Endothelial cell of umbilical vein (primary cell): ENCODE results near the gene CCNG2. TPM values are rescaled to one million over a fixed set of nuclear protein-coding genes. Genes with fewer than 3 reads are reported as not detected.

Experiments used
- BruUV-seq: library from RNA; stranded (reverse); fragments of 400-500 nt; replicated peaks from 2 replicates; lab custom pipeline; 2021; lab: Mats Ljungman, UMichigan
- CTCF ChIA-PET: fragments of 300-600, 350-600 bp; sonication (Branson Sonifier 250); formaldehyde crosslinking; loops from one replicate; lab custom pipeline; 2021; ENCODE audit warnings: antibody characterized with exemption, inconsistent platforms; lab: Charles Lee
- POLR2A ChIA-PET: fragments of 300-600, 350-600 bp; sonication (Branson Sonifier 250); formaldehyde crosslinking; loops from one replicate; lab custom pipeline; 2021; ENCODE audit warnings: antibody characterized with exemption, inconsistent platforms; lab: Charles Lee
- DNase-seq: peaks from one replicate; pipeline ENCODE4 v3.0.0-alpha.2; 2011; ENCODE audit warnings: low read depth, low spot score
- FAIRE-seq: peaks from 2 replicates; lab custom pipeline; 2011; peaks lifted over from hg19 to GRCh38; lab: Jason Lieb, UNC
- H2AFZ ChIP-seq: 2 replicates; pipeline ENCODE4 v1.6.0; 2012; ENCODE audit warnings: low read depth, low read length, control low read depth, inconsistent platforms
- H3K27ac ChIP-seq: 2 replicates; pipeline ENCODE4 v1.5.1; 2011; ENCODE audit warnings: low read depth, mild to moderate bottlenecking, control low read depth, low read length, moderate library complexity; ENCODE audit not compliant: insufficient read depth
- H3K27me3 ChIP-seq, 2 experiments: 2 replicates each; pipeline versions ENCODE4 v1.6.0 to v1.6.1; 2011; ENCODE audit warnings: low read length in 2 of 2, mixed read lengths in 1 of 2; ENCODE audit not compliant: control insufficient read depth in 2 of 2, insufficient read depth in 2 of 2
- H3K36me3 ChIP-seq, 2 experiments: 2 replicates in 1 of 2; 3 replicates in 1 of 2; pipeline ENCODE4 v1.5.1; 2011; ENCODE audit warnings: low read length in 2 of 2, mild to moderate bottlenecking in 1 of 2, moderate library complexity in 1 of 2; ENCODE audit not compliant: control insufficient read depth in 2 of 2, insufficient read depth in 2 of 2; ENCODE audit errors: extremely low read depth in 1 of 2
- H3K4me1 ChIP-seq: 3 replicates; pipeline ENCODE4 v1.5.1; 2011; ENCODE audit warnings: mild to moderate bottlenecking, low read length; ENCODE audit not compliant: control insufficient read depth, insufficient read depth; ENCODE audit errors: extremely low read depth
- H3K4me2 ChIP-seq: 2 replicates; pipeline ENCODE4 v1.6.1; 2011; ENCODE audit warnings: low read length, control low read depth, mixed read lengths; ENCODE audit not compliant: insufficient read depth
- H3K4me3 ChIP-seq, 3 experiments: fragments of 200-600 bp in 1 of 3; sonication (generic), shearing (Covaris generic) in 1 of 3; replicated peaks in 1 of 3; 2 replicates each; pipeline ENCODE4 v1.5.1; 2011 to 2016; ENCODE audit warnings: control low read depth in 3 of 3, low read length in 3 of 3, mild to moderate bottlenecking in 2 of 3, inconsistent platforms in 1 of 3, low read depth in 1 of 3, moderate library complexity in 1 of 3; ENCODE audit not compliant: insufficient read depth in 1 of 3
- H3K79me2 ChIP-seq: 2 replicates; pipeline ENCODE4 v1.6.0; 2012; ENCODE audit warnings: low read length, inconsistent platforms; ENCODE audit not compliant: control insufficient read depth, insufficient read depth
- H3K9ac ChIP-seq: replicated peaks from 2 replicates; pipeline ENCODE3; 2011; ENCODE audit warnings: low read length, control low read depth; ENCODE audit not compliant: insufficient read depth; ENCODE audit errors: extremely low read depth
- H3K9me1 ChIP-seq: replicated peaks from 3 replicates; pipeline ENCODE4 v1.6.0; 2011; ENCODE audit warnings: mild to moderate bottlenecking, low read length; ENCODE audit not compliant: control insufficient read depth, insufficient read depth; ENCODE audit errors: extremely low read depth
- H3K9me3 ChIP-seq: replicated peaks from 2 replicates; pipeline ENCODE4 v1.5.1; 2012; ENCODE audit warnings: low read length, inconsistent platforms; ENCODE audit not compliant: control insufficient read depth, insufficient read depth
- H4K20me1 ChIP-seq: replicated peaks from 2 replicates; pipeline ENCODE3; 2011; ENCODE audit warnings: mild to moderate bottlenecking, low read length; ENCODE audit not compliant: control insufficient read depth, insufficient read depth; ENCODE audit errors: extremely low read depth
- CTCF ChIP-seq, 2 donors: IDR thresholded peaks; 1 replicate in 1 of 2; 2 replicates in 1 of 2; pipeline ENCODE4 v1.5.1; 2011; ENCODE audit warnings: low read length in 2 of 2, mild to moderate bottlenecking in 2 of 2, moderate library complexity in 2 of 2, control low read depth in 1 of 2, inconsistent platforms in 1 of 2, low read depth in 1 of 2; ENCODE audit not compliant: insufficient read depth in 1 of 2; ENCODE audit errors: extremely low read depth in 1 of 2
- EZH2 ChIP-seq: IDR thresholded peaks from 2 replicates; pipeline ENCODE4 v1.6.1; 2012; ENCODE audit warnings: borderline replicate concordance, low read depth, mild to moderate bottlenecking, moderate library complexity, low read length, inconsistent platforms; ENCODE audit not compliant: severe bottlenecking
- FOS ChIP-seq: IDR thresholded peaks from 2 replicates; pipeline ENCODE4 v1.6.1; 2011; ENCODE audit warnings: mild to moderate bottlenecking, low read length, moderate library complexity, borderline replicate concordance; ENCODE audit not compliant: insufficient read depth
- GATA2 ChIP-seq: IDR thresholded peaks from 2 replicates; pipeline ENCODE4 v1.7.0; 2011; ENCODE audit warnings: low read depth, mild to moderate bottlenecking, moderate library complexity, mixed read lengths, low read length; ENCODE audit not compliant: insufficient read length, insufficient read depth
- JUN ChIP-seq: IDR thresholded peaks from 2 replicates; pipeline ENCODE4 v1.6.1; 2011; ENCODE audit warnings: borderline replicate concordance, low read depth; ENCODE audit not compliant: insufficient read length, insufficient read depth
- POLR2A ChIP-seq: IDR thresholded peaks from 2 replicates; pipeline ENCODE4 v1.6.1; 2012; ENCODE audit warnings: low read depth, mild to moderate bottlenecking, control low read depth, low read length
- POLR2AphosphoS5 ChIP-seq: IDR thresholded peaks from 2 replicates; pipeline ENCODE4 v1.6.1; 2012; ENCODE audit warnings: low read depth, mild to moderate bottlenecking, control low read depth, low read length, moderate library complexity; ENCODE audit not compliant: insufficient read depth
- dilution Hi-C: fragments of 300-500 bp; cut with MboI; formaldehyde crosslinking; loops from one replicate; pipeline ENCODE4 v1.15.0; 2019; ENCODE audit warnings: low sequenced_read_pairs; ENCODE audit not compliant: extremely low pct_ligation_motif_present
- intact Hi-C: fragments of 100-400 bp; cut with micrococcal nuclease; formaldehyde crosslinking; loops from one replicate; pipeline ENCODE4 v1.10.0; 2022
- polyA plus RNA-seq, 4 experiments: library from polyadenylated mRNA; depleted of rRNA in 3 of 4; stranded (reverse) in 3 of 4; unstranded in 1 of 4; fragments of >200 nt; gene quantifications; 2 replicates each; pipeline versions ENCODE4 v1.2.1 to v1.2.3, GENCODE V29; 2011 to 2012; ENCODE audit warnings: missing spikeins in 1 of 4
- total RNA-seq: library from RNA; stranded (reverse); gene quantifications from 2 replicates; pipeline ENCODE4 v1.2.3, GENCODE V29; 2021

CCNG2 gene
- total and polyA plus RNA-seq, 2 donors (not counting 3 experiments of a cell fraction or from before 2014, with no cell fraction given), result 7.9 to 28.3 TPM

- no peak for TF ChIP-seq FOS
- no peak for TF ChIP-seq JUN
- TF ChIP-seq EZH2, result no peak
- TF ChIP-seq CTCF (IDR thresholded peaks at IDR 0.05; ENCODE audit: extremely low read depth in 1 of 2, insufficient read depth in 1 of 2, low read depth in 1 of 2, low read length in 2 of 2), result no peak
- TF ChIP-seq POLR2AphosphoS5, result no peak
- no peak for TF ChIP-seq GATA2
- no peak for TF ChIP-seq POLR2A
- H3K27me3 ChIP-seq, result peaks cover 56 to 67% of the 10 kb centered on the region in 2 experiments
- H3K4me2 ChIP-seq, result no peak overlapping the region
- no peak for DNase-seq
- CTCF ChIA-PET, result interaction anchor here (1.1 to 1.3 kb wide), 3 partner anchors 102 to 144 kb away, joined by 3 to 4 read pairs (median 3); no protein-coding TSS in a partner anchor
- BruUV-seq, result no TSS peak
- no peaks in the 10 kb centered on the region for H3K4me1 ChIP-seq
- no peaks in the 10 kb centered on the region for H3K9me3 ChIP-seq
- H3K9me1 ChIP-seq, result no peaks in the 10 kb centered on the region
- H3K27ac ChIP-seq, result no peak overlapping the region
- dilution Hi-C loops (no loop called here), intact Hi-C loops (no loop called here)
- FAIRE-seq, result no peak
- no peak overlapping the region for H3K9ac ChIP-seq
- no peak overlapping the region for H2AFZ ChIP-seq
- POLR2A ChIA-PET, result no interaction called here
- H3K4me3 ChIP-seq, result no peak overlapping the region
- H3K36me3 ChIP-seq, result no peaks in the 10 kb centered on the region
- no peaks in the 10 kb centered on the region for H3K79me2 ChIP-seq
- H4K20me1 ChIP-seq, result no peaks in the 10 kb centered on the region
Measured at GRCh38 chr4:77196866-77197265, 39.9 kb downstream of the CCNG2 start.
